Thyroid gland (tissue), 4 donors: ENCODE measurements around the gene SAE1. TPM values are rescaled to one million over a fixed set of nuclear protein-coding genes. Genes with fewer than 3 reads are reported as not detected.

Source experiments
- DNase-seq, 2 donors: peaks; one replicate each; pipeline ENCODE4 v3.0.0-alpha.2; 2019
- H3K27ac ChIP-seq, 3 donors: fragments of 200-600 bp; sonication (generic); 1 replicate in 2 of 3; 2 replicates in 1 of 3; pipeline ENCODE4 v1.5.1; 2016 to 2019; ENCODE audit warnings: mild to moderate bottlenecking in 1 of 3, moderate library complexity in 1 of 3
- H3K27me3 ChIP-seq: fragments of 200-600 bp; sonication (generic); one replicate; pipeline ENCODE4 v1.5.1; 2019
- H3K36me3 ChIP-seq, 2 donors: fragments of 200-600 bp; sonication (generic); one replicate each; pipeline ENCODE4 v1.5.1; 2016 to 2019
- H3K4me1 ChIP-seq, 2 donors: fragments of 200-600 bp; sonication (generic); one replicate each; pipeline ENCODE4 v1.5.1; 2017 to 2019
- H3K4me3 ChIP-seq, 3 donors: fragments of 200-600 bp; sonication (generic); replicated peaks in 1 of 3; 1 replicate in 2 of 3; 2 replicates in 1 of 3; pipeline ENCODE4 v1.5.1; 2016; ENCODE audit warnings: mild to moderate bottlenecking in 1 of 3
- H3K9me3 ChIP-seq: fragments of 200-600 bp; sonication (generic); one replicate; pipeline ENCODE4 v1.5.1; 2017
- POLR2A ChIP-seq, 2 donors: fragments of 450-650 bp; IDR thresholded peaks; one replicate each; pipeline ENCODE4 v1.6.1; 2017; ENCODE audit warnings: antibody characterized with exemption in 2 of 2, mild to moderate bottlenecking in 2 of 2, moderate library complexity in 1 of 2
- WGBS, 2 donors: methylation state at CpG; one replicate each; pipeline ENCODE4 v1.1.5; 2017; 5-methylcytosine and 5-hydroxymethylcytosine counted together
- intact Hi-C: fragments of 100-400 bp; cut with DNase I; formaldehyde crosslinking; loops from one replicate; pipeline ENCODE4 v1.15.1; 2023
- total RNA-seq, 4 donors: library from RNA; depleted of rRNA; stranded (reverse); fragments of >200 nt; gene quantifications; one replicate each; pipeline ENCODE4 v1.2.3, GENCODE V29; 2016
- TF ChIP-seq, protein P1 (sequence below), 6 experiments: fragments of 200-600 bp in 3 of 6; fragments of 450-650 bp in 3 of 6; sonication (generic) in 3 of 6; IDR thresholded peaks; one replicate each; pipeline ENCODE4 v1.5.1; 2016 to 2019; ENCODE audit warnings: antibody characterized with exemption in 6 of 6, mild to moderate bottlenecking in 2 of 6, inconsistent platforms in 1 of 6, moderate library complexity in 1 of 6

The SAE1 gene
- total RNA-seq, 4 donors from 2014 or later = 79.5 to 119 (median 103) TPM

DNA sequence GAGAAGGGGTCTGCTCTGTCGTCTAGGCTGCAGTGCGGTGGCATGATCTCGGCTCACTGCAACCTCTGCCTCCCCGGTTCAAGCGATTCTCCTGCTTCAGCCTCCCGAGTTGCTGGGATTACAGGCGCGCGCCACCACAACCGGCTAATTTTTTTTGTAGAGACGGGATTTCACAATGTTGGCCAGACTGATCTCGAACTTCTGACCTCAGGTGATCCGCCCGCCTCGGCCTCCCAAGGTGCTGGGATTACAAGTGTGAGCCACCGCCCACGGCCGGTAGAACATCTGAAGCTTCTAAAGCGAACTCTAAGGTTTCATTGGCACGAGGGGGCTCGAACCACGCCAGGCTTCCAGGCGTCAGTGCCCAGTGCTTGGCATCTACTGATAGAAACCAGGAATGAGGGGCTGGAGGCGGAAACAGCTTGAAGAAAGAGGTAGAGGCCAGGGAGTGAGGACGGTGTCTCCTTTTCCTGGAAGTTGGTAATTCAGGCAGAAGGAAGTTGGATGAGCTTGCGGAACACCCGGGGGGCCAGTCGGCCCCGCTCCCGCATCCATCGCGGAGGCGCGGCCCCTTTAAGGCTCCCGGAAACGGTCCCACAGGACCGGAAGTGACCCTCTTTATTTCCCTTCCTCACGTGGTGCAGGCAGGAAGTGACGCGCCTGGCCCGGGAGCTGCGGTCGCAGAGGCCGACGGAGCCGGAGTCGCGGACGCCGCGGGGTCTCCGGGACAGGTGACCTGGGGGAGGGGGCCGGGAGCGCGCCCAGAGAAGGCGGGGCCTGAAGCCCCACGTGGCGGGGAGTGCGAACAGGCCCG is 125.5 kb downstream of the SAE1 start, which contains the start of gene CCDC9:
Gene CCDC9 (plus strand): TSS at position 647 of the 814 bp plus-strand sequence. CDS start 1,876 bp downstream, outside the sequence.
- peak; percentile 62 to 83 for TF ChIP-seq POLR2A (IDR thresholded peaks at IDR 0.05)
- TF ChIP-seq, protein P1, sequence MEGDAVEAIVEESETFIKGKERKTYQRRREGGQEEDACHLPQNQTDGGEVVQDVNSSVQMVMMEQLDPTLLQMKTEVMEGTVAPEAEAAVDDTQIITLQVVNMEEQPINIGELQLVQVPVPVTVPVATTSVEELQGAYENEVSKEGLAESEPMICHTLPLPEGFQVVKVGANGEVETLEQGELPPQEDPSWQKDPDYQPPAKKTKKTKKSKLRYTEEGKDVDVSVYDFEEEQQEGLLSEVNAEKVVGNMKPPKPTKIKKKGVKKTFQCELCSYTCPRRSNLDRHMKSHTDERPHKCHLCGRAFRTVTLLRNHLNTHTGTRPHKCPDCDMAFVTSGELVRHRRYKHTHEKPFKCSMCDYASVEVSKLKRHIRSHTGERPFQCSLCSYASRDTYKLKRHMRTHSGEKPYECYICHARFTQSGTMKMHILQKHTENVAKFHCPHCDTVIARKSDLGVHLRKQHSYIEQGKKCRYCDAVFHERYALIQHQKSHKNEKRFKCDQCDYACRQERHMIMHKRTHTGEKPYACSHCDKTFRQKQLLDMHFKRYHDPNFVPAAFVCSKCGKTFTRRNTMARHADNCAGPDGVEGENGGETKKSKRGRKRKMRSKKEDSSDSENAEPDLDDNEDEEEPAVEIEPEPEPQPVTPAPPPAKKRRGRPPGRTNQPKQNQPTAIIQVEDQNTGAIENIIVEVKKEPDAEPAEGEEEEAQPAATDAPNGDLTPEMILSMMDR (IDR thresholded peaks at IDR 0.05) = peak in 1 of 6 experiments; percentile 14
- Histone ChIP-seq H3K27ac (peak within 1 kb of the TSS; percentile 93 to 94 (median 93)), H3K36me3 (peaks cover 24 to 25% of the 10 kb centered on the region in 2 donors), H3K4me3 (peak within 1 kb of the TSS; percentile 19 to 54 (median 46)), H3K27me3 (no peaks in the 10 kb centered on the region), H3K9me3 (no peaks in the 10 kb centered on the region), H3K4me1 (peaks cover 17 to 22% of the 10 kb centered on the region in 2 donors)
- DNase-seq = peak; percentile 97 to 98
- 22 to 28% methylated on average over 34 to 38 of the region's 60 CpGs for WGBS, 2 donors
- intact Hi-C loops = loop anchor here (10.0 kb wide), 1 partner anchor 401 kb away; the partner anchor contains the start of gene AP2S1

DNA sequence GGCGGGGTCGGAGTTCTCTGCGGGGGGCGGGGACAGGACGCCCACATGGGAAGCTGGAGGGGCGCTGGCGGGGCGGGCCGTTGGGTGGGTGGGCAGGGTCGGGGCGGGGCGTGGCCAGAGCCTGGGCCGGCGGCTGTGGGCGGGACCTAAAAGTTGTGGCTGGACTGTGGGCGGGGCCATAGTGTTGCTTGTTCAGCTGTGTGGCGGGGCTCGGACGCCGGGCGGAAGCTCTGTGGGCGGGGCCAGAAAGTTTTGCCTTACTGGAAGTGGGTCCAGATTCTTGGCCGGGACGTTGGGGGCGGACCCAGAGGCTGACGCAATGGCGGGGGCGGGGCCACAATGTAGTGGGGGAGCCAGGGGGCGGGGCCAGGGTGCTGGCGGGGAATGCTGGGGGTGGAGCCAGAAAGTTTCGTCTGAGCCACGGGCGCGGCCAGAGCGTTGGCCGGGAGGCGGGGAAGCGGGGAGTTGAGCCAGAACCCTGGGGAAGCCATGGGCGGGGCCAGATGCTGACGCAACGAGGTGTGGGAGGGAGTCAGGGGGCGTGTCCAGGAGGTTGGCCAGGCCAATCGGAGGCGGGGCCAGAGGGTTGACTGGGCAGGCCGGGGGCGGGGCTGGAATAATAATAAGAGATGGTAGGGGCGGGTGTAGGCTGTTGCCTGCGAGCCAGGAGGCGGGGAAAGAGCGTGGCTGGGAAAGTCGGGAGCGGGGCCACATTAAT is 126.2 kb downstream of the SAE1 start:
- 0 to 1% methylated on average over 20 to 32 of the region's 52 CpGs for WGBS, 2 donors
- Histone ChIP-seq H3K27me3 (no peaks in the 10 kb centered on the region), H3K9me3 (no peaks in the 10 kb centered on the region), H3K27ac (peak overlapping the region; percentile 93 to 94 (median 93)), H3K4me1 (peaks cover 17 to 22% of the 10 kb centered on the region in 2 donors), H3K36me3 (peaks cover 27 to 31% of the 10 kb centered on the region in 2 donors), H3K4me3 (peak overlapping the region in 2 of 3 donors; percentile 46 to 54)
- DNase-seq = peak; percentile 100
- intact Hi-C loops = loop anchor here (10.0 kb wide), 1 partner anchor 402 kb away; the partner anchor contains the start of gene AP2S1
- TF ChIP-seq, protein P1 (IDR thresholded peaks at IDR 0.05) = no peak
- TF ChIP-seq POLR2A (IDR thresholded peaks at IDR 0.05) = no peak

DNA sequence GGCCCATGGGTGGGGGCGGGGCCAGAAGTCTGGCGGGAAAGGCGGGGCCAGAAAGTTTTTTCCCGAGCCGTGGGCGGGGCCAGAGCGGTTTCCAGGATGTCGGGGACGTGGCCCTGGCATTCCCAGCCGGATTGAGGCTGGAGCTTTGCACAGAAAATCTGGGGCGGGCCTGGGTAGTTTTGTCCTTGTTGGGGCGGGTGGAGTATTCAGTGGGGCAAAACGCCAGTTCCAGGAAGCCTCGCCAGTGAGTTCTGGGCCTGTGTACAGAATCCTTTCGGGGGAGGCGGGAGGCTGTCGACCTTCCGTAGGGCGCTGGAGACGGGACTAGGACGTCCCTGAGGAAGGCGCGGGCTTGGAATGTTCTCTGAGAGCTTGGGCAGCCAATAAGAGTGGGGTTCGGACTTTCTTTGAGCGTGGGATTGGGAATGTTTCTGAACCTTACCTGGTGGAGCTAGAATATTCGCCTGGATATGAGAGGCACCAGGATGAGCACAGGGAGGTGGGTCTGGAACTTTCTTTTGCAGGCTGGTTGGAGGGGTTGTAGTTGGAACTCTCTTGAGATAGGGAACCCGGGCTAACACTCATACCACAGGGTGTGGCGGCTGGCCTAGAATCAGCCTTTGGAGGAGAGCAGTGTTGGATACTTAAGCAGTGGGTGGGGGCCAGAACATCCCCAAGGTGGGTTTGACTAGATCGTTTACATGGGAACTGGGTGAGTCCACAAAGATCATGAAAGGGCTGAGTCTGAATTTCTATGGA is 127.0 kb downstream of the SAE1 start:
- H3K4me1 ChIP-seq = peaks cover 17 to 22% of the 10 kb centered on the region in 2 donors
- 2 to 4% methylated on average over 25 to 27 of the region's 29 CpGs for WGBS, 2 donors
- no peaks in the 10 kb centered on the region for H3K9me3 ChIP-seq
- H3K27me3 ChIP-seq = no peaks in the 10 kb centered on the region
- TF ChIP-seq, protein P1 (IDR thresholded peaks at IDR 0.05) = no peak
- TF ChIP-seq POLR2A (IDR thresholded peaks at IDR 0.05) = peak in 1 of 2 donors; percentile 65
- H3K36me3 ChIP-seq = peaks cover 29 to 35% of the 10 kb centered on the region in 2 donors
- DNase-seq = peak in 1 of 2 donors; percentile 36
- H3K27ac ChIP-seq = peak overlapping the region; percentile 93 to 94 (median 93)
- H3K4me3 ChIP-seq = peak overlapping the region in 2 of 3 donors; percentile 14 to 46
- intact Hi-C loops = loop anchor here (2.0 to 10.0 kb wide), 2 partner anchors 19 to 403 kb away; partner anchors contain the start of gene AP2S1

DNA sequence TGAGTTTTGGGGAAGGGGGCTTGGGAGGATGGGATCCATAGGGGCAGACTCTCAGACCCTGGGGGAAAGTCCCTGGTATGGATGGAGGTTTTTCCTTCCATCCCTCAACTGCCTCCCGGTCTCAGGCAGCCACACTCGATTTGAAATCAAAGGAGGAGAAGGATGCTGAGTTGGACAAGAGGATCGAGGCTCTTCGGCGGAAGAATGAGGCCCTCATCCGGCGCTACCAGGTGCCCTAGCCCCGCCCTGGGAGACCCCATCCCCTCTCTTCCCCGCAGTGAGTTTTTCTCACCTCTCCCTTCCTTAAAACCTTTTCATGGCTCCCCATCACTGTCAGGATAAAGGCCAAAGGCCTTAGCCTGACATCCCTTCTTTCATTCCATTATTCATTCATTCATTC is 127.8 kb downstream of the SAE1 start:
- H3K36me3 ChIP-seq = peaks cover 30 to 38% of the 10 kb centered on the region in 2 donors
- H3K27me3 ChIP-seq = no peaks in the 10 kb centered on the region
- peak overlapping the region in 2 of 3 donors; percentile 93 to 94 for H3K27ac ChIP-seq
- intact Hi-C loops = loop anchor here (2.0 to 10.0 kb wide), 2 partner anchors 18 to 404 kb away; partner anchors contain the start of gene AP2S1
- no peak for DNase-seq
- WGBS, 2 donors = 88 to 94% methylated on average over 9 of the region's 9 CpGs
- H3K9me3 ChIP-seq = no peaks in the 10 kb centered on the region
- TF ChIP-seq, protein P1 (IDR thresholded peaks at IDR 0.05) = no peak
- no peak for TF ChIP-seq POLR2A (IDR thresholded peaks at IDR 0.05)
- peaks cover 17 to 22% of the 10 kb centered on the region in 2 donors for H3K4me1 ChIP-seq
- peak overlapping the region in 1 of 3 donors; percentile 46 for H3K4me3 ChIP-seq
